ENCODE results near the gene TGFBR3. TPM values are rescaled to one million over a fixed set of nuclear protein-coding genes. Genes with fewer than 3 reads are reported as not detected.

The TGFBR3 gene
- total and polyA plus RNA-seq, 2 of the 8 experiments (the other 6 are each of a cell fraction or from before 2014, with no cell fraction given): 2.0 to 6.1 TPM

DNA sequence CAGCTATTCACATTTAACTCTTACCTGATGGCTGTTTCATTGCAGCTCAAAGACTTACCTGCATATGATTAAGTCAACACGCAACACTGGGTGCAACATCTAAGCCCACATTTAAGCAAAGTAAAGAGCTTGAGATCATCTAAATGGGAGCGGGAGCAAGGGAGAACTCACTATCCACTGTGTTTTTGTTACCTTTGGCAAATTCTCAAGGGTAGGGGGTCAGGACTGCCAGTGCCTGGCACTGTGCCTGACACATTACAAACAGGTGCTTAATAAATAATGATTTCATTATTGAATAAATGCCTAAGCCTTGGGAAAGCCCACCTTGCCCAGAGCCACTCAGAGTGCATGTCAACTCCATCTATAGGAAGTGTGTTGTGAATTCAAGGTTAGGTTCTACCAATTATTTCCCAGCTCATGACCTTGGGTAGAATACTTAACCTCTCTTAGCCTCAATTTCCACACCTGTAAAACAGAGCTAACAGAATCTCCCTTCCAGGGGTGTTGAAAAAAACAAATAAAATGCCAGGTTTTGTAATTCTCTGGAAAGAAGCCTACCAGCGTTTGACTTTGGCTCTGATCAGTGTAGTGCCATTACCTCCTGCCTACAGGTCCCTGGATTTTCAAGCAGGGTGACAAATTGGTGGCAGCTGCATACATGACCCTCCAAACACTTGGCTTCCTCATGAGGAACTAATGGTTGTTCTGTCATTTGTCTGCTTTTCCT lies 109.7 kb downstream of the TGFBR3 start (continued):
- TF ChIP-seq, protein P1, sequence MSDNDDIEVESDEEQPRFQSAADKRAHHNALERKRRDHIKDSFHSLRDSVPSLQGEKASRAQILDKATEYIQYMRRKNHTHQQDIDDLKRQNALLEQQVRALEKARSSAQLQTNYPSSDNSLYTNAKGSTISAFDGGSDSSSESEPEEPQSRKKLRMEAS (IDR thresholded peaks at IDR 0.05): no peak
- no peak for TF ChIP-seq TAF7 (optimal IDR thresholded peaks at IDR 0.05; ENCODE audit: borderline replicate concordance, low read depth, low read length)
- TF ChIP-seq MAFK (IDR thresholded peaks at IDR 0.05; ENCODE audit: low read depth, low read length): no peak
- no peak for TF ChIP-seq NRF1 (IDR thresholded peaks at IDR 0.05; ENCODE audit: low read depth, low read length)
- no peak for TF ChIP-seq HDAC2 (IDR thresholded peaks at IDR 0.05; ENCODE audit: borderline replicate concordance in 1 of 2, low read depth in 2 of 2, low read length in 2 of 2)

All from H1 (cell line).